K562 (cell line): ENCODE data around the gene NT5DC1. TPM values are rescaled to one million over a fixed set of nuclear protein-coding genes. Genes with fewer than 3 reads are reported as not detected.

ENCODE experiments used
- ATAC-seq: fragments of 200-7000 bp; cut with Tn5 transposase; 3 replicates; pipeline ENCODE4 v1.9.1; 2020; ENCODE audit warnings: moderate library complexity
- BruUV-seq: library from RNA; stranded (reverse); fragments of 400-500 nt; replicated peaks from 2 replicates; lab custom pipeline; 2021; lab: Mats Ljungman, UMichigan
- CTCF ChIA-PET: fragments of 300-600 bp; formaldehyde crosslinking; extraction: SDS; loops from one replicate; lab custom pipeline; 2021; ENCODE audit warnings: low intra/inter-chr PET ratio; lab: Yijun Ruan, JAX
- POLR2A ChIA-PET: fragments of 300-600, 350-650 bp; sonication (Branson Sonifier 250); formaldehyde crosslinking; extraction: SDS; loops from one replicate; lab custom pipeline; 2021; ENCODE audit warnings: antibody characterized with exemption, inconsistent platforms; lab: Yijun Ruan, JAX
- DNase-seq, 4 experiments: peaks; one replicate each; pipeline versions ENCODE4 v3.0.0 to v3.0.0-alpha.2; 2011 to 2018; ENCODE audit warnings: low spot score in 3 of 4, mixed read lengths in 3 of 4; ENCODE audit errors: extremely low read depth in 1 of 4
- FAIRE-seq: peaks from 2 replicates; lab custom pipeline; 2011; peaks lifted over from hg19 to GRCh38; lab: Jason Lieb, UNC
- H2AFZ ChIP-seq: 2 replicates; pipeline ENCODE4 v1.6.0; 2011; ENCODE audit warnings: low read depth, low read length, control low read depth, inconsistent platforms
- H3K27ac ChIP-seq: fragments of 200-600 bp; 3 replicates; pipeline ENCODE4 v1.8.0; 2011; ENCODE audit warnings: low read depth, mild to moderate bottlenecking, control low read depth, inconsistent platforms, low read length, moderate library complexity, mixed read lengths; ENCODE audit errors: extremely low read depth
- H3K27me3 ChIP-seq, 2 experiments: fragments of 300-600 bp in 1 of 2; 2 replicates in 1 of 2; 3 replicates in 1 of 2; pipeline versions ENCODE4 v1.6.0 to v1.8.0; 2011; ENCODE audit warnings: inconsistent platforms in 2 of 2, low read length in 2 of 2, mild to moderate bottlenecking in 1 of 2, mixed read lengths in 1 of 2, moderate library complexity in 1 of 2; ENCODE audit not compliant: control insufficient read depth in 2 of 2, insufficient read depth in 2 of 2
- H3K36me3 ChIP-seq: fragments of 300-600 bp; 3 replicates; pipeline ENCODE4 v1.8.0; 2011; ENCODE audit warnings: mild to moderate bottlenecking, low read length, inconsistent platforms; ENCODE audit not compliant: control insufficient read depth, insufficient read depth
- H3K4me1 ChIP-seq, 2 experiments: fragments of 200-600 bp in 1 of 2; replicated peaks in 1 of 2; 2 replicates in 1 of 2; 3 replicates in 1 of 2; pipeline versions ENCODE4 v1.5.1 to v1.8.0; 2011; ENCODE audit warnings: inconsistent platforms in 2 of 2, low read length in 2 of 2, mild to moderate bottlenecking in 1 of 2, mixed read lengths in 1 of 2, moderate library complexity in 1 of 2; ENCODE audit not compliant: control insufficient read depth in 2 of 2, insufficient read depth in 2 of 2
- H3K4me2 ChIP-seq: 2 replicates; pipeline ENCODE4 v1.6.1; 2011; ENCODE audit warnings: low read length, control low read depth, inconsistent platforms, mixed read lengths; ENCODE audit not compliant: insufficient read depth
- H3K4me3 ChIP-seq: fragments of 200-600 bp; sonication (generic), shearing (Covaris generic); 2 replicates; pipeline ENCODE4 v1.5.1; 2016; ENCODE audit warnings: control low read depth, inconsistent platforms
- H3K79me2 ChIP-seq: fragments of 200-600 bp; 3 replicates; pipeline ENCODE4 v1.8.0; 2011; ENCODE audit warnings: low read length, inconsistent platforms; ENCODE audit not compliant: control insufficient read depth, insufficient read depth
- H3K9ac ChIP-seq, 2 experiments: 2 replicates each; pipeline versions ENCODE4 v1.6.0 to v1.6.1; 2011; ENCODE audit warnings: low read depth in 2 of 2, low read length in 2 of 2, control low read depth in 1 of 2, inconsistent platforms in 1 of 2, mild to moderate bottlenecking in 1 of 2, mixed read lengths in 1 of 2; ENCODE audit not compliant: insufficient read depth in 1 of 2
- H3K9me1 ChIP-seq: one replicate; pipeline ENCODE4 v1.6.0; 2011; ENCODE audit warnings: inconsistent platforms, mild to moderate bottlenecking, low read length, moderate library complexity; ENCODE audit not compliant: control insufficient read depth, insufficient read depth
- H3K9me3 ChIP-seq: replicated peaks from 2 replicates; pipeline ENCODE4 v1.5.1; 2011; ENCODE audit warnings: low read depth, low read length, inconsistent platforms; ENCODE audit not compliant: control insufficient read depth, insufficient read depth
- H4K20me1 ChIP-seq: replicated peaks from 2 replicates; pipeline ENCODE4 v1.6.1; 2011; ENCODE audit warnings: low read length, inconsistent platforms, mixed read lengths; ENCODE audit not compliant: control insufficient read depth, insufficient read depth
- CHAMP1 ChIP-seq: fragments of 450-650 bp; IDR thresholded peaks from 2 replicates; pipeline ENCODE4 v1.6.1; 2016; ENCODE audit warnings: mild to moderate bottlenecking
- CHD4 ChIP-seq: fragments of 200-600 bp; sonication (generic); IDR thresholded peaks from 3 replicates; pipeline ENCODE4 v1.6.1; 2012; ENCODE audit warnings: low read depth, mild to moderate bottlenecking, mixed read lengths, low read length, inconsistent platforms; ENCODE audit not compliant: insufficient read depth, insufficient replicate concordance, poor library complexity, severe bottlenecking
- EP300 ChIP-seq: IDR thresholded peaks from 2 replicates; pipeline ENCODE4 v1.6.1; 2012; ENCODE audit warnings: low read length, improper control_type of control experiment
- EWSR1 ChIP-seq: fragments of 450-650 bp; IDR thresholded peaks from 2 replicates; pipeline ENCODE4 v1.6.1; 2018; ENCODE audit warnings: borderline replicate concordance, mild to moderate bottlenecking, low read depth, moderate library complexity; ENCODE audit not compliant: partially characterized antibody
- NR2F6 ChIP-seq: fragments of 450-650 bp; formaldehyde crosslinking; IDR thresholded peaks from 2 replicates; pipeline ENCODE4 v1.4.0; 2020; ENCODE audit warnings: mild to moderate bottlenecking
- POLR2AphosphoS5 ChIP-seq: IDR thresholded peaks from 2 replicates; pipeline ENCODE4 v1.6.1; 2011; ENCODE audit warnings: mild to moderate bottlenecking, low read depth, low read length, moderate library complexity; ENCODE audit not compliant: control insufficient read depth, insufficient read depth
- SMAD3 ChIP-seq: fragments of 450-650 bp; formaldehyde crosslinking; conservative IDR thresholded peaks from 2 replicates; pipeline ENCODE4 v1.4.0; 2020; ENCODE audit warnings: mild to moderate bottlenecking
- ZNF140 ChIP-seq: fragments of 250-450 bp; sonication (Bioruptor Pico); IDR thresholded peaks from 2 replicates; pipeline ENCODE4 v1.8.0; 2021; ENCODE audit warnings: moderate library complexity, mild to moderate bottlenecking, inconsistent platforms
- ZNF449 ChIP-seq: fragments of 250-450 bp; sonication (Bioruptor Pico); IDR thresholded peaks from 2 replicates; pipeline ENCODE4 v1.8.0; 2022; ENCODE audit warnings: moderate library complexity, mild to moderate bottlenecking, inconsistent platforms
- WGBS: fragments of 100-300 bp; shearing (Covaris generic); methylation state at CpG from one replicate; pipeline ENCODE4 v1.1.6; 2016; ENCODE audit warnings: low coverage, mixed read lengths; ENCODE audit not compliant: insufficient coverage; ENCODE audit errors: missing lambda C conversion rate; 5-methylcytosine and 5-hydroxymethylcytosine counted together
- in situ Hi-C: fragments of 300-500 bp; cut with MboI; formaldehyde crosslinking; loops from 4 replicates; pipeline ENCODE4 v1.15.0; 2018; ENCODE audit warnings: inconsistent platforms, mixed read lengths
- intact Hi-C: fragments of 100-400 bp; cut with micrococcal nuclease; formaldehyde crosslinking; loops from 2 replicates; pipeline ENCODE4 v1.14.2; 2022
- polyA plus RNA-seq, 8 experiments: library from polyadenylated mRNA; depleted of rRNA in 4 of 8; stranded (reverse) in 5 of 8; unstranded in 3 of 8; fragments of >200 nt; fragmentation: Nextera tagmentation in 2 of 8; fragmentation: Illumina TruSeq in 1 of 8; extraction: Ambion mirVana in 2 of 8; extraction: Trizol in 1 of 8; gene quantifications; 2 replicates each; pipeline versions ENCODE4 v1.2.1 to v1.2.3, GENCODE V29; 2011 to 2014; ENCODE audit warnings: inconsistent platforms in 1 of 8, missing spikeins in 1 of 8
- total RNA-seq, 7 experiments: library from RNA; depleted of rRNA in 6 of 7; stranded (reverse); fragments of >200 nt in 6 of 7; fragmentation: Illumina TruSeq in 2 of 7; extraction: Trizol in 2 of 7; gene quantifications; 2 replicates each; pipeline versions ENCODE4 v1.2.1 to v1.2.3, GENCODE V29; 2011 to 2021; ENCODE audit warnings: low replicate concordance in 1 of 7

The NT5DC1 gene
- total and polyA plus RNA-seq, 9 of the 15 experiments (the other 6 are each of a cell fraction or from before 2014, with no cell fraction given): 4.9 to 28.5 (median 16.3) TPM

- TF ChIP-seq ZNF449 (CRISPR knock-in tag) (no peak), CHD4 (no peak)
These were observed 168.1 kb downstream of the NT5DC1 start (continued) for GRCh38 chr6:116268589-116269293.

- Histone ChIP-seq H3K4me3 (no peak overlapping the region), H3K4me2 (no peak overlapping the region), H3K9me1 (no peaks in the 10 kb centered on the region), H3K27ac (no peak overlapping the region), H2AFZ (no peak overlapping the region), H3K4me1 (peaks cover under 1 to 6% of the 10 kb centered on the region in 2 experiments; a peak in 1 of 5 replicates), H3K9ac (no peak overlapping the region), H3K27me3 (no peaks in the 10 kb centered on the region), H3K9me3 (no peaks in the 10 kb centered on the region), H4K20me1 (0 out of 2 replicates have a peak, but pooled peaks cover 4% of the 10 kb centered on the region), H3K79me2 (peaks cover 22% of the 10 kb centered on the region), H3K36me3 (peaks cover 14% of the 10 kb centered on the region; the same call in 2 of the 3 replicates)
- in situ Hi-C loops: no loop called here
- 45% methylated on average over 2 of the region's 2 CpGs for WGBS
- POLR2A ChIA-PET: interaction anchor here (0.7 to 3.8 kb wide), 2 partner anchors 9 to 180 kb away, joined by 3 to 27 read pairs; partner anchors contain the start of gene TSPYL1
- ATAC-seq: no peak
- no TSS peak for BruUV-seq
- FAIRE-seq: no peak
- CTCF ChIA-PET: no interaction called here
- TF ChIP-seq POLR2AphosphoS5 (no peak), NR2F6 (CRISPR knock-in tag) (no peak), ZNF140 (CRISPR knock-in tag) (no peak), SMAD3 (CRISPR knock-in tag) (no peak), EWSR1 (no peak), EP300 (no peak), CHAMP1 (no peak)
- no peak for DNase-seq
- intact Hi-C loops: no loop called here
These were observed 170.6 kb downstream of the NT5DC1 start for GRCh38 chr6:116271149-116271708.
